H1 (cell line): ENCODE measurements around the gene DHRS3. TPM values are rescaled to one million over a fixed set of nuclear protein-coding genes. Genes with fewer than 3 reads are reported as not detected.

Experiments used
- CTBP2 ChIP-seq: IDR thresholded peaks from 2 replicates; pipeline ENCODE4 v1.7.0; 2011; ENCODE audit warnings: borderline replicate concordance, mild to moderate bottlenecking, moderate library complexity, mixed read lengths, low read length; ENCODE audit not compliant: insufficient read depth, insufficient read length
- polyA plus RNA-seq, 7 experiments: library from polyadenylated mRNA; depleted of rRNA in 3 of 7; stranded (reverse) in 5 of 7; unstranded in 2 of 7; fragments of >200 nt in 5 of 7; fragments of 200-250 nt in 2 of 7; gene quantifications; 1 replicate in 5 of 7; 2 replicates in 1 of 7; 4 replicates in 1 of 7; pipeline versions ENCODE4 v1.2.1 to v1.2.3, GENCODE V29; 2011 to 2013; ENCODE audit warnings: missing spikeins in 2 of 7, mixed read lengths in 2 of 7
- total RNA-seq: library from RNA; stranded (reverse); fragmentation: NEBNext Ultra II Directional; extraction: Animal tissue kit (Norgen Biotek cat#: 25700); gene quantifications from 2 replicates; pipeline ENCODE4 v1.2.1, GENCODE V29; 2021

DHRS3 gene
- total and polyA plus RNA-seq, 2 of the 8 experiments (the other 6 are each of a cell fraction or from before 2014, with no cell fraction given) = 32.5 to 36.4 TPM

- no peak for TF ChIP-seq CTBP2
- TF ChIP-seq, all 59 proteins: peak for 0
Observed at GRCh38 chr1:12574757-12575139, 43.3 kb downstream of the DHRS3 start (continued).
